ENCODE results near the gene KMO. TPM values are rescaled to one million over a fixed set of nuclear protein-coding genes. Genes with fewer than 3 reads are reported as not detected.

The KMO gene
- total RNA-seq, 1 experiment from 2014 or later = 1.2 TPM

DNA sequence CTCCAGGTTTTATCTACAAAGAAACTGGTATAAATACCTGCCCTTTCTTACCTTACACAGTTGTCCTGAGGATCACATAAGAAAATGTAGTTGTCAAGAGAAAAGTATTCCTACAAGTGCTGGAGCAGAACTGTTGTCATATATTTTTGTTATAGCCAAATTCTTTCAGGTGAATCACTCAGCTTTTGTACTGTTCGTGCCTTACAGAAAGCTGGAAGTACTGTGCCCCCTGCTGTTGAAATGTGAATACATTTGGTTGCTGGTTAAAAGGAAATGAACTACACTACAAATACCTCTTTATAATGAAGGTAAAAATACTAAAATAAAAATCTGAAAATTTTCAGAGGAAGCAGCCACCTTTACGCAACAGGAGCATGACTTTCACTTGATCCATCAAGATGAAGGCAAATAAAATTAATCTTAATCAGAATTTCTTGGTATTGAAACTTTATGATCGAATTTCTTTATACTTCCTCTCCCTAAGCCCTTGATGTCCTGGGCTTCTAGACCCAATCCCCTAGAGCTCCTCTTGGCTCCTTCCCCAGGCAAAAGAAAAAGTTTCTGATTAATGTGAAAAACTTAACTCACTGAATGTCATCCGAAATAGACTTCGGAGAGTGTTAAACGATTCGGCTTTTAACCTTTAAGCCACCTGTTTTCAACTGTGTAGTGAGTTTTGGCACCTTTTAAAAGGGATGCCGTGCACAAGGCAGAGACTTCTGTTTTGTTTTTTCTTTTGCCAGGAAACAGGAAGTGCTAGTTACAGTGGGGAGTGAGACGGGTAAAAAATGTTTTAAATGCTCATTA, 95.5 kb downstream of the KMO start:
- H3K9me3 Mint-ChIP-seq (ENCODE audit: unreplicated experiment) = no peaks in the 10 kb centered on the region
- intact Hi-C loops (cut with micrococcal nuclease) = loop anchor here (1.0 to 5.0 kb wide), 6 partner anchors 16 to 739 kb away; no protein-coding TSS in a partner anchor
- ChIA-PET CTCF (interaction anchor here (0.5 to 9.5 kb wide), 28 partner anchors 10 to 895 kb away, joined by 3 to 173 read pairs (median 6); partner anchors contain the start of genes CHML, KMO and OPN3), POLR2A (interaction anchor here (0.6 to 3.4 kb wide), 16 partner anchors 10 to 220 kb away, joined by 3 to 39 read pairs (median 6); partner anchors contain the start of genes CHML, EXO1, FH and KMO)
- peak; percentile 80 for TF ChIP-seq CTCF (IDR thresholded peaks at IDR 0.05; ENCODE audit: unreplicated experiment)
- no TSS peak for BruUV-seq (replicated peaks)
- peak; percentile 92 for DNase-seq (ENCODE audit: unreplicated experiment)
- H3K27ac Mint-ChIP-seq (ENCODE audit: low read depth, unreplicated experiment) = peak overlapping the region; percentile 52
- no peak overlapping the region for H3K4me3 Mint-ChIP-seq (ENCODE audit: unreplicated experiment)
- H3K4me1 Mint-ChIP-seq (ENCODE audit: insufficient read depth, unreplicated experiment) = peaks cover 58% of the 10 kb centered on the region
- H3K36me3 Mint-ChIP-seq (ENCODE audit: insufficient read depth, unreplicated experiment) = peaks cover 85% of the 10 kb centered on the region
- H3K27me3 Mint-ChIP-seq (ENCODE audit: insufficient read depth, unreplicated experiment) = no peaks in the 10 kb centered on the region

GRCh38 chr1:241630005-241630404, 97.8 kb downstream of the KMO start:
- no TSS peak for BruUV-seq (replicated peaks)
- Mint-ChIP-seq H3K9me3 (ENCODE audit: unreplicated experiment) (no peaks in the 10 kb centered on the region), H3K36me3 (ENCODE audit: insufficient read depth, unreplicated experiment) (peaks cover 92% of the 10 kb centered on the region), H3K27me3 (ENCODE audit: insufficient read depth, unreplicated experiment) (no peaks in the 10 kb centered on the region), H3K27ac (ENCODE audit: low read depth, unreplicated experiment) (peak overlapping the region; percentile 52), H3K4me3 (ENCODE audit: unreplicated experiment) (no peak overlapping the region), H3K4me1 (ENCODE audit: insufficient read depth, unreplicated experiment) (peaks cover 52% of the 10 kb centered on the region)
- TF ChIP-seq CTCF (IDR thresholded peaks at IDR 0.05; ENCODE audit: unreplicated experiment) = no peak
- CTCF ChIA-PET = interaction anchor here (0.7 to 2.1 kb wide), 11 partner anchors 10 to 742 kb away, joined by 3 to 14 read pairs (median 4); partner anchors contain the start of genes CHML, KMO and OPN3
- no peak for DNase-seq (ENCODE audit: unreplicated experiment)
- intact Hi-C loops (cut with micrococcal nuclease) = no loop called here
- POLR2A ChIA-PET = interaction anchor here (1.2 to 2.1 kb wide), 10 partner anchors 9 to 218 kb away, joined by 3 to 19 read pairs (median 6); partner anchors contain the start of genes CHML, EXO1, FH and OPN3

GRCh38 chr1:241630476-241630875, 98.3 kb downstream of the KMO start:
- no peak for TF ChIP-seq CTCF (IDR thresholded peaks at IDR 0.05; ENCODE audit: unreplicated experiment)
- Mint-ChIP-seq H3K36me3 (ENCODE audit: insufficient read depth, unreplicated experiment) (peaks cover 92% of the 10 kb centered on the region), H3K27me3 (ENCODE audit: insufficient read depth, unreplicated experiment) (no peaks in the 10 kb centered on the region), H3K4me1 (ENCODE audit: insufficient read depth, unreplicated experiment) (peaks cover 57% of the 10 kb centered on the region), H3K27ac (ENCODE audit: low read depth, unreplicated experiment) (peak overlapping the region; percentile 52), H3K9me3 (ENCODE audit: unreplicated experiment) (no peaks in the 10 kb centered on the region), H3K4me3 (ENCODE audit: unreplicated experiment) (no peak overlapping the region)
- ChIA-PET CTCF (interaction anchor here (0.7 to 2.1 kb wide), 6 partner anchors 19 to 664 kb away, joined by 3 to 14 read pairs (median 6); partner anchors contain the start of gene KMO), POLR2A (interaction anchor here (1.5 to 2.1 kb wide), 5 partner anchors 8 to 212 kb away, joined by 3 to 19 read pairs (median 12); partner anchors contain the start of genes CHML, FH and OPN3)
- DNase-seq (ENCODE audit: unreplicated experiment) = no peak
- intact Hi-C loops (cut with micrococcal nuclease) = no loop called here
- no TSS peak for BruUV-seq (replicated peaks)

DNA sequence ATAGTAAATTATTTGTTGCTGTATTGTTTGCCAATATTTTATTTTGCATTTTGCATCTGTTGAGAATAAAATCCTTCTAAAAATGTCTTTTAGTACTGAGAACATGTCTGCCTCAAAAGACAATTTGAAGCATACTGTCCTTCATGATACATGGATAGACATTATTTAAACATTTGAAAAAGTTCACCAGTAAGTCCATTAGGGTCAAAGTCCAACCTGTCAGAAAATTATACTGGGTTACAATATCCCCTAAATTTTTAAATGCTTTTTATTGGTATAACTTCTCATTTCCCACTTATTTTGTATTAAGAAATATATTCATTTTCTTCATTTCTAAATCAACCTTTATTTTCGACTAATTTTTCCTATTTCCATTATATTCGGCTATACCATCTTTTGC, 98.7 kb downstream of the KMO start:
- no TSS peak for BruUV-seq (replicated peaks)
- intact Hi-C loops (cut with micrococcal nuclease) = no loop called here
- H3K27ac Mint-ChIP-seq (ENCODE audit: low read depth, unreplicated experiment) = peak overlapping the region; percentile 52

More for the DNA sequence above, 98.7 kb downstream of the KMO start:
- Mint-ChIP-seq H3K36me3 (ENCODE audit: insufficient read depth, unreplicated experiment) (peaks cover 92% of the 10 kb centered on the region), H3K9me3 (ENCODE audit: unreplicated experiment) (no peaks in the 10 kb centered on the region), H3K4me1 (ENCODE audit: insufficient read depth, unreplicated experiment) (peaks cover 60% of the 10 kb centered on the region), H3K27me3 (ENCODE audit: insufficient read depth, unreplicated experiment) (no peaks in the 10 kb centered on the region), H3K4me3 (ENCODE audit: unreplicated experiment) (no peak overlapping the region)
- ChIA-PET CTCF (interaction anchor here (1.2 kb wide), 1 partner anchor 20 kb away, joined by 6 read pairs; no protein-coding TSS in a partner anchor), POLR2A (no interaction called here)
- TF ChIP-seq CTCF (IDR thresholded peaks at IDR 0.05; ENCODE audit: unreplicated experiment) = no peak
- no peak for DNase-seq (ENCODE audit: unreplicated experiment)

Measured in MCF 10A (cell line).